Endothelial cell of umbilical vein (primary cell): ENCODE measurements around the gene GRAMD1B. TPM values are rescaled to one million over a fixed set of nuclear protein-coding genes. Genes with fewer than 3 reads are reported as not detected.

Experiments
- BruUV-seq: library from RNA; stranded (reverse); fragments of 400-500 nt; replicated peaks from 2 replicates; lab custom pipeline; 2021; lab: Mats Ljungman, UMichigan
- CTCF ChIA-PET: fragments of 300-600, 350-600 bp; sonication (Branson Sonifier 250); formaldehyde crosslinking; loops from one replicate; lab custom pipeline; 2021; ENCODE audit warnings: antibody characterized with exemption, inconsistent platforms; lab: Charles Lee
- POLR2A ChIA-PET: fragments of 300-600, 350-600 bp; sonication (Branson Sonifier 250); formaldehyde crosslinking; loops from one replicate; lab custom pipeline; 2021; ENCODE audit warnings: antibody characterized with exemption, inconsistent platforms; lab: Charles Lee
- DNase-seq: peaks from one replicate; pipeline ENCODE4 v3.0.0-alpha.2; 2011; ENCODE audit warnings: low read depth, low spot score
- FAIRE-seq: peaks from 2 replicates; lab custom pipeline; 2011; peaks lifted over from hg19 to GRCh38; lab: Jason Lieb, UNC
- H2AFZ ChIP-seq: 2 replicates; pipeline ENCODE4 v1.6.0; 2012; ENCODE audit warnings: low read depth, low read length, control low read depth, inconsistent platforms
- H3K27ac ChIP-seq: 2 replicates; pipeline ENCODE4 v1.5.1; 2011; ENCODE audit warnings: low read depth, mild to moderate bottlenecking, control low read depth, low read length, moderate library complexity; ENCODE audit not compliant: insufficient read depth
- H3K27me3 ChIP-seq, 2 experiments: 2 replicates each; pipeline versions ENCODE4 v1.6.0 to v1.6.1; 2011; ENCODE audit warnings: low read length in 2 of 2, mixed read lengths in 1 of 2; ENCODE audit not compliant: control insufficient read depth in 2 of 2, insufficient read depth in 2 of 2
- H3K36me3 ChIP-seq, 2 experiments: 2 replicates in 1 of 2; 3 replicates in 1 of 2; pipeline ENCODE4 v1.5.1; 2011; ENCODE audit warnings: low read length in 2 of 2, mild to moderate bottlenecking in 1 of 2, moderate library complexity in 1 of 2; ENCODE audit not compliant: control insufficient read depth in 2 of 2, insufficient read depth in 2 of 2; ENCODE audit errors: extremely low read depth in 1 of 2
- H3K4me1 ChIP-seq: 3 replicates; pipeline ENCODE4 v1.5.1; 2011; ENCODE audit warnings: mild to moderate bottlenecking, low read length; ENCODE audit not compliant: control insufficient read depth, insufficient read depth; ENCODE audit errors: extremely low read depth
- H3K4me2 ChIP-seq: 2 replicates; pipeline ENCODE4 v1.6.1; 2011; ENCODE audit warnings: low read length, control low read depth, mixed read lengths; ENCODE audit not compliant: insufficient read depth
- H3K4me3 ChIP-seq, 3 experiments: fragments of 200-600 bp in 1 of 3; sonication (generic), shearing (Covaris generic) in 1 of 3; replicated peaks in 1 of 3; 2 replicates each; pipeline ENCODE4 v1.5.1; 2011 to 2016; ENCODE audit warnings: control low read depth in 3 of 3, low read length in 3 of 3, mild to moderate bottlenecking in 2 of 3, inconsistent platforms in 1 of 3, low read depth in 1 of 3, moderate library complexity in 1 of 3; ENCODE audit not compliant: insufficient read depth in 1 of 3
- H3K79me2 ChIP-seq: 2 replicates; pipeline ENCODE4 v1.6.0; 2012; ENCODE audit warnings: low read length, inconsistent platforms; ENCODE audit not compliant: control insufficient read depth, insufficient read depth
- H3K9ac ChIP-seq: replicated peaks from 2 replicates; pipeline ENCODE3; 2011; ENCODE audit warnings: low read length, control low read depth; ENCODE audit not compliant: insufficient read depth; ENCODE audit errors: extremely low read depth
- H3K9me1 ChIP-seq: replicated peaks from 3 replicates; pipeline ENCODE4 v1.6.0; 2011; ENCODE audit warnings: mild to moderate bottlenecking, low read length; ENCODE audit not compliant: control insufficient read depth, insufficient read depth; ENCODE audit errors: extremely low read depth
- H3K9me3 ChIP-seq: replicated peaks from 2 replicates; pipeline ENCODE4 v1.5.1; 2012; ENCODE audit warnings: low read length, inconsistent platforms; ENCODE audit not compliant: control insufficient read depth, insufficient read depth
- H4K20me1 ChIP-seq: replicated peaks from 2 replicates; pipeline ENCODE3; 2011; ENCODE audit warnings: mild to moderate bottlenecking, low read length; ENCODE audit not compliant: control insufficient read depth, insufficient read depth; ENCODE audit errors: extremely low read depth
- EZH2 ChIP-seq: IDR thresholded peaks from 2 replicates; pipeline ENCODE4 v1.6.1; 2012; ENCODE audit warnings: borderline replicate concordance, low read depth, mild to moderate bottlenecking, moderate library complexity, low read length, inconsistent platforms; ENCODE audit not compliant: severe bottlenecking
- FOS ChIP-seq: IDR thresholded peaks from 2 replicates; pipeline ENCODE4 v1.6.1; 2011; ENCODE audit warnings: mild to moderate bottlenecking, low read length, moderate library complexity, borderline replicate concordance; ENCODE audit not compliant: insufficient read depth
- GATA2 ChIP-seq: IDR thresholded peaks from 2 replicates; pipeline ENCODE4 v1.7.0; 2011; ENCODE audit warnings: low read depth, mild to moderate bottlenecking, moderate library complexity, mixed read lengths, low read length; ENCODE audit not compliant: insufficient read length, insufficient read depth
- JUN ChIP-seq: IDR thresholded peaks from 2 replicates; pipeline ENCODE4 v1.6.1; 2011; ENCODE audit warnings: borderline replicate concordance, low read depth; ENCODE audit not compliant: insufficient read length, insufficient read depth
- MAX ChIP-seq: IDR thresholded peaks from 2 replicates; pipeline ENCODE4 v1.6.1; 2011; ENCODE audit not compliant: insufficient read depth, insufficient read length
- MYC ChIP-seq: IDR thresholded peaks from one replicate; pipeline ENCODE4 v1.6.1; 2011; ENCODE audit warnings: mild to moderate bottlenecking, low read depth, low read length
- POLR2A ChIP-seq: IDR thresholded peaks from 2 replicates; pipeline ENCODE4 v1.6.1; 2012; ENCODE audit warnings: low read depth, mild to moderate bottlenecking, control low read depth, low read length
- POLR2AphosphoS5 ChIP-seq: IDR thresholded peaks from 2 replicates; pipeline ENCODE4 v1.6.1; 2012; ENCODE audit warnings: low read depth, mild to moderate bottlenecking, control low read depth, low read length, moderate library complexity; ENCODE audit not compliant: insufficient read depth
- dilution Hi-C: fragments of 300-500 bp; cut with MboI; formaldehyde crosslinking; loops from one replicate; pipeline ENCODE4 v1.15.0; 2019; ENCODE audit warnings: low sequenced_read_pairs; ENCODE audit not compliant: extremely low pct_ligation_motif_present
- intact Hi-C: fragments of 100-400 bp; cut with micrococcal nuclease; formaldehyde crosslinking; loops from one replicate; pipeline ENCODE4 v1.10.0; 2022
- polyA plus RNA-seq, 4 experiments: library from polyadenylated mRNA; depleted of rRNA in 3 of 4; stranded (reverse) in 3 of 4; unstranded in 1 of 4; fragments of >200 nt; gene quantifications; 2 replicates each; pipeline versions ENCODE4 v1.2.1 to v1.2.3, GENCODE V29; 2011 to 2012; ENCODE audit warnings: missing spikeins in 1 of 4
- total RNA-seq: library from RNA; stranded (reverse); gene quantifications from 2 replicates; pipeline ENCODE4 v1.2.3, GENCODE V29; 2021
- TF ChIP-seq, protein P1 (sequence below), 2 donors: IDR thresholded peaks; 1 replicate in 1 of 2; 2 replicates in 1 of 2; pipeline ENCODE4 v1.5.1; 2011; ENCODE audit warnings: low read length in 2 of 2, mild to moderate bottlenecking in 2 of 2, moderate library complexity in 2 of 2, control low read depth in 1 of 2, inconsistent platforms in 1 of 2, low read depth in 1 of 2; ENCODE audit not compliant: insufficient read depth in 1 of 2; ENCODE audit errors: extremely low read depth in 1 of 2

Gene GRAMD1B
- total and polyA plus RNA-seq, 2 donors (not counting 3 experiments of a cell fraction or from before 2014, with no cell fraction given) = 5.1 to 11.1 TPM

DNA sequence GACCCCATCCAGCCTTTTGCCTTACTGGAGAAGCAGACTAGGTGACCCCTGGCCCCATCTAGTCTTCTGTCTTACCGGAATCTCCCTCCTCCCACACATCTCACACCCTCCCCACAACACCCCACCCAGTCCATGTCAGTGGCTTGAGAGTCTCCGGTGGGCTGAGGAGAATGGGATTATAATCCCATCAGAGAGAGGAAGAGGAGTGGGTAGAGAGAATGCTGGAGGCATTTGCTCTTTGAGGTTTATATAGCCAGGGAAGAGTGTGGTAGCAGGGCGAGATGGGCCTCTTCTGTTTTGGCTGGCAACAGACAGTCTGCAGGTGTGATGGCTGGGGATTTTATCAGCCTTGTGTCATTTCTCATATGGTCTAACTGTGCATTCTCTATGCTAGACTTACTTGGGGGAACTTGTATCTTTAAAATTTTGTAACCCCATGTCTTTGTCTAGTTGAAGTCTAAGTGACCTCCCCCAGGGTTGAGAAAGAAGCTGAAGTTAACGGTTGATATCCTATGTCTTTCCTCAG lies 50.3 kb downstream of the GRAMD1B start:
- intact Hi-C loops = no loop called here
- no peak for TF ChIP-seq FOS
- no peak for TF ChIP-seq MYC
- TF ChIP-seq POLR2AphosphoS5 = no peak
- TF ChIP-seq POLR2A = no peak
- TF ChIP-seq, protein P1, sequence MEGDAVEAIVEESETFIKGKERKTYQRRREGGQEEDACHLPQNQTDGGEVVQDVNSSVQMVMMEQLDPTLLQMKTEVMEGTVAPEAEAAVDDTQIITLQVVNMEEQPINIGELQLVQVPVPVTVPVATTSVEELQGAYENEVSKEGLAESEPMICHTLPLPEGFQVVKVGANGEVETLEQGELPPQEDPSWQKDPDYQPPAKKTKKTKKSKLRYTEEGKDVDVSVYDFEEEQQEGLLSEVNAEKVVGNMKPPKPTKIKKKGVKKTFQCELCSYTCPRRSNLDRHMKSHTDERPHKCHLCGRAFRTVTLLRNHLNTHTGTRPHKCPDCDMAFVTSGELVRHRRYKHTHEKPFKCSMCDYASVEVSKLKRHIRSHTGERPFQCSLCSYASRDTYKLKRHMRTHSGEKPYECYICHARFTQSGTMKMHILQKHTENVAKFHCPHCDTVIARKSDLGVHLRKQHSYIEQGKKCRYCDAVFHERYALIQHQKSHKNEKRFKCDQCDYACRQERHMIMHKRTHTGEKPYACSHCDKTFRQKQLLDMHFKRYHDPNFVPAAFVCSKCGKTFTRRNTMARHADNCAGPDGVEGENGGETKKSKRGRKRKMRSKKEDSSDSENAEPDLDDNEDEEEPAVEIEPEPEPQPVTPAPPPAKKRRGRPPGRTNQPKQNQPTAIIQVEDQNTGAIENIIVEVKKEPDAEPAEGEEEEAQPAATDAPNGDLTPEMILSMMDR (IDR thresholded peaks at IDR 0.05; ENCODE audit: extremely low read depth in 1 of 2, insufficient read depth in 1 of 2, low read depth in 1 of 2, low read length in 2 of 2) = no peak
- no peak for TF ChIP-seq MAX
- no peak for TF ChIP-seq EZH2
- no peak for TF ChIP-seq GATA2
- TF ChIP-seq JUN = no peak
- Histone ChIP-seq H3K4me3 (no peak overlapping the region), H3K79me2 (no peaks in the 10 kb centered on the region), H3K9me1 (no peaks in the 10 kb centered on the region), H3K4me1 (peaks cover 6% of the 10 kb centered on the region), H3K36me3 (no peaks in the 10 kb centered on the region), H3K9me3 (no peaks in the 10 kb centered on the region), H3K27me3 (no peaks in the 10 kb centered on the region), H2AFZ (no peak overlapping the region), H3K4me2 (no peak overlapping the region), H4K20me1 (no peaks in the 10 kb centered on the region), H3K27ac (no peak overlapping the region), H3K9ac (no peak overlapping the region)
- no peak for DNase-seq
- ChIA-PET CTCF (interaction anchor here (1.1 to 8.1 kb wide), 3 partner anchors 72 to 377 kb away, joined by 3 to 368 read pairs (median 4); no protein-coding TSS in a partner anchor), POLR2A (no interaction called here)
- no TSS peak for BruUV-seq
- dilution Hi-C loops = loop anchor here (25.0 kb wide), 1 partner anchor 168 kb away; no protein-coding TSS in a partner anchor
- no peak for FAIRE-seq
